OCI-LY7 (cell line): Measurements from ENCODE around the gene DERL3. TPM values are rescaled to one million over a fixed set of nuclear protein-coding genes. Genes with fewer than 3 reads are reported as not detected.

ENCODE experiments used
- BruUV-seq: library from RNA; stranded (reverse); fragments of 400-500 nt; replicated peaks from 2 replicates; lab custom pipeline; 2021; lab: Mats Ljungman, UMichigan
- CTCF ChIA-PET: fragments of 300-600 bp; sonication (Branson Sonifier 250); formaldehyde crosslinking; loops from one replicate; lab custom pipeline; 2022; ENCODE audit warnings: antibody characterized with exemption; ENCODE audit not compliant: unreplicated experiment; lab: Charles Lee
- POLR2A ChIA-PET: fragments of 300-600 bp; sonication (Branson Sonifier 250); formaldehyde crosslinking; loops from one replicate; lab custom pipeline; 2022; ENCODE audit warnings: antibody characterized with exemption; lab: Charles Lee
- DNase-seq: peaks from one replicate; pipeline ENCODE4 v3.0.0-alpha.2; 2015; ENCODE audit warnings: low spot score
- H2AFZ ChIP-seq: fragments of 200-600 bp; sonication (generic), shearing (Covaris generic); 2 replicates; pipeline ENCODE4 v1.6.1; 2014; ENCODE audit warnings: mild to moderate bottlenecking, antibody characterized with exemption, low read length, moderate library complexity
- H3K27ac ChIP-seq: fragments of 200-600 bp; sonication (generic); 2 replicates; pipeline ENCODE4 v1.5.1; 2014; ENCODE audit warnings: mixed run types, low read depth, mild to moderate bottlenecking, moderate library complexity, low read length, inconsistent platforms; ENCODE audit not compliant: poor library complexity, severe bottlenecking
- H3K36me3 ChIP-seq: fragments of 200-600 bp; sonication (generic); 2 replicates; pipeline ENCODE4 v1.6.1; 2014; ENCODE audit warnings: mild to moderate bottlenecking, antibody characterized with exemption, low read length, moderate library complexity, mixed read lengths; ENCODE audit not compliant: insufficient read depth
- H3K4me1 ChIP-seq: fragments of 200-600 bp; sonication (generic); 2 replicates; pipeline ENCODE4 v1.5.1; 2014; ENCODE audit warnings: mild to moderate bottlenecking, low read length; ENCODE audit not compliant: insufficient read depth, poor library complexity, severe bottlenecking
- H3K4me2 ChIP-seq: fragments of 200-600 bp; sonication (generic); 2 replicates; pipeline ENCODE4 v1.6.1; 2014; ENCODE audit warnings: mild to moderate bottlenecking, low read length
- H3K4me3 ChIP-seq: fragments of 200-600 bp; sonication (generic); 2 replicates; pipeline ENCODE4 v1.5.1; 2014; ENCODE audit warnings: mild to moderate bottlenecking, low read depth, low read length; ENCODE audit not compliant: poor library complexity, severe bottlenecking
- H3K79me2 ChIP-seq: fragments of 200-600 bp; sonication (generic); 2 replicates; pipeline ENCODE4 v1.6.1; 2016; ENCODE audit warnings: low read depth, mild to moderate bottlenecking, low read length, moderate library complexity, mixed read lengths; ENCODE audit not compliant: insufficient read depth
- H3K9me2 ChIP-seq: fragments of 200-600 bp; sonication (generic); 2 replicates; pipeline ENCODE4 v1.6.1; 2016; ENCODE audit warnings: mild to moderate bottlenecking, low read length, mixed read lengths; ENCODE audit not compliant: insufficient read depth
- H3K9me3 ChIP-seq: fragments of 200-600 bp; sonication (generic); 2 replicates; pipeline ENCODE4 v1.6.1; 2014; ENCODE audit warnings: mild to moderate bottlenecking, mixed run types, low read length, mixed read lengths
- H4K20me1 ChIP-seq: fragments of 200-600 bp; sonication (generic); 2 replicates; pipeline ENCODE4 v1.6.1; 2014; ENCODE audit warnings: mild to moderate bottlenecking, antibody characterized with exemption, low read length, moderate library complexity, mixed read lengths; ENCODE audit not compliant: insufficient read depth
- EZH2phosphoT487 ChIP-seq: fragments of 200-600 bp; sonication (generic); IDR thresholded peaks from 2 replicates; pipeline ENCODE4 v1.6.1; 2018; ENCODE audit warnings: low read depth, borderline replicate concordance, mild to moderate bottlenecking, mixed run types, antibody characterized with exemption, low read length, moderate library complexity, mixed read lengths
- intact Hi-C: fragments of 100-400 bp; cut with micrococcal nuclease; formaldehyde crosslinking; loops from one replicate; pipeline ENCODE4 v1.10.0; 2022; ENCODE audit not compliant: unreplicated experiment
- total RNA-seq, 2 experiments: library from RNA; depleted of rRNA in 1 of 2; stranded (reverse); fragments of >200 nt in 1 of 2; shearing (Covaris generic) in 1 of 2; gene quantifications; 2 replicates each; pipeline ENCODE4 v1.2.3, GENCODE V29; 2014 to 2022
- TF ChIP-seq, protein P1 (sequence below): fragments of 200-600 bp; sonication (generic); conservative IDR thresholded peaks from 2 replicates; pipeline ENCODE4 v1.5.1; 2014; ENCODE audit warnings: mild to moderate bottlenecking, antibody characterized with exemption, low read length, moderate library complexity, mixed read lengths

DERL3 gene
- total RNA-seq, 2 experiments from 2014 or later = 44.6 to 52.1 TPM

DNA sequence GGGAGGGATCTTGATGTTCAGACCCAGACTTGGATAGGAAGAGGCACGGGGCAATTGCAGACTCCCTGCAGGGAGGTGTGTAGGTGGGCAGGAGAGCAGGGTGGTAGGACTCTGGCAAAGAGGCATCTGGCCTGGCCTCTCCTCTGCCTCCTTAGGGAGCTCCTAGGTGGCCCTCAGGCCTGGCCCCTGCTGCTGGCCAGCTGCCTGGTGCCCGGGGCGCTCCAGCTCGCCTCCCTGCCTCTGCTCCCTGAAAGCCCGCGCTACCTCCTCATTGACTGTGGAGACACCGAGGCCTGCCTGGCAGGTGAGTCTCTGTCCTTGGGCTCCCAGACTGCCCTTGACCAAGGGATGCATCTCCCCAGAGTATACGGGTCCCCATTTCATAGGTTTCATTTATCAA lies 38.8 kb upstream of the DERL3 start:
- no TSS peak for BruUV-seq
- no peak for DNase-seq
- H3K9me3 ChIP-seq = no peaks in the 10 kb centered on the region
- H3K79me2 ChIP-seq = no peaks in the 10 kb centered on the region
- TF ChIP-seq EZH2phosphoT487 = no peak
- TF ChIP-seq, protein P1, sequence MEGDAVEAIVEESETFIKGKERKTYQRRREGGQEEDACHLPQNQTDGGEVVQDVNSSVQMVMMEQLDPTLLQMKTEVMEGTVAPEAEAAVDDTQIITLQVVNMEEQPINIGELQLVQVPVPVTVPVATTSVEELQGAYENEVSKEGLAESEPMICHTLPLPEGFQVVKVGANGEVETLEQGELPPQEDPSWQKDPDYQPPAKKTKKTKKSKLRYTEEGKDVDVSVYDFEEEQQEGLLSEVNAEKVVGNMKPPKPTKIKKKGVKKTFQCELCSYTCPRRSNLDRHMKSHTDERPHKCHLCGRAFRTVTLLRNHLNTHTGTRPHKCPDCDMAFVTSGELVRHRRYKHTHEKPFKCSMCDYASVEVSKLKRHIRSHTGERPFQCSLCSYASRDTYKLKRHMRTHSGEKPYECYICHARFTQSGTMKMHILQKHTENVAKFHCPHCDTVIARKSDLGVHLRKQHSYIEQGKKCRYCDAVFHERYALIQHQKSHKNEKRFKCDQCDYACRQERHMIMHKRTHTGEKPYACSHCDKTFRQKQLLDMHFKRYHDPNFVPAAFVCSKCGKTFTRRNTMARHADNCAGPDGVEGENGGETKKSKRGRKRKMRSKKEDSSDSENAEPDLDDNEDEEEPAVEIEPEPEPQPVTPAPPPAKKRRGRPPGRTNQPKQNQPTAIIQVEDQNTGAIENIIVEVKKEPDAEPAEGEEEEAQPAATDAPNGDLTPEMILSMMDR = no peak
- H2AFZ ChIP-seq = no peak overlapping the region
- no peak overlapping the region for H3K27ac ChIP-seq
- peaks cover 36% of the 10 kb centered on the region; the same call in 1 of the 2 replicates for H3K36me3 ChIP-seq
- no peaks in the 10 kb centered on the region for H4K20me1 ChIP-seq
- ChIA-PET CTCF (no interaction called here), POLR2A (no interaction called here)
- intact Hi-C loops = no loop called here
- no peaks in the 10 kb centered on the region for H3K9me2 ChIP-seq
- no peak overlapping the region for H3K4me3 ChIP-seq
- H3K4me2 ChIP-seq = no peak overlapping the region
- peaks cover 10% of the 10 kb centered on the region for H3K4me1 ChIP-seq

DNA sequence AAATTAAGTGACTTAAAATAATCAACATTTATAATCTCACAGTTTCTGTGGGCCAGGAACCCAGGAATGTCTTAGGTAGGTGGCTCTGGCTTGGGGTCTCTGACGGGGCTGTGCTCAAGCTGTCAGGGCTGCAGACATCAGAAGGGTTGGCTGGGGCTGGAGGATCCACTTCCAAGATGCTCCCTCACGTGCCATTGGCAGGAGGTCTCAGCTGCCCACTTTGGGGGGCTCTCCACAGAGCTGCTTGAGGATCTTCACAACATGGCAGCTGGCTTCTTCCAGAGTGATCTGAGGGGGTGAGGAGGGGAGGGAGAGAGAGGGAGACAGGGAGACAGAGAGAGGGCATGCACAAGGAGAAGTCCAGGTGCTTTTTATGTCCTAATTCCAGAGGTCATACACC lies 37.0 kb upstream of the DERL3 start:
- Histone ChIP-seq H3K79me2 (no peaks in the 10 kb centered on the region), H4K20me1 (no peaks in the 10 kb centered on the region), H3K9me3 (no peaks in the 10 kb centered on the region), H2AFZ (no peak overlapping the region), H3K27ac (no peak overlapping the region), H3K4me3 (no peak overlapping the region), H3K9me2 (no peaks in the 10 kb centered on the region), H3K36me3 (peaks cover 36% of the 10 kb centered on the region; the same call in 1 of the 2 replicates), H3K4me1 (peaks cover 10% of the 10 kb centered on the region), H3K4me2 (no peak overlapping the region)
- TF ChIP-seq EZH2phosphoT487 = no peak
- TF ChIP-seq, protein P1 = no peak
- ChIA-PET CTCF (no interaction called here), POLR2A (interaction anchor here (1.0 kb wide), 1 partner anchor 10 kb away, joined by 3 read pairs; no protein-coding TSS in a partner anchor)
- DNase-seq = no peak
- intact Hi-C loops = no loop called here
- BruUV-seq = no TSS peak

DNA sequence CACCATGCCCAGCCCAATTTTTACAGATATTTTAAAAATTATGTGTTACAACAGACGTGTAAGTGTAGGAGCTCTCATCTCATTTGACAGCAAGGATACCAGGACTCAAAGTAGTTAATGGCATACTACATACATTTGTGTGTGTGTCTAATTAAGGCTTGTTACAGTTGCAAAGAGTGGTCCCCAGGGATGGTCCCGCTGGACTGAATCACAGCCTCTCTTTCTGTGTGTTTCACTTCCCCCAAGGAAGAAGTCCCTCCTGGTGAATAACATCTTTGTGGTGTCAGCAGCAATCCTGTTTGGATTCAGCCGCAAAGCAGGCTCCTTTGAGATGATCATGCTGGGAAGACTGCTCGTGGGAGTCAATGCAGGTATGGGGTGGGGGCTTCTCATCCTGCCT lies 36.1 kb upstream of the DERL3 start:
- no peak for DNase-seq
- intact Hi-C loops = no loop called here
- Histone ChIP-seq H2AFZ (no peak overlapping the region), H3K4me2 (no peak overlapping the region), H3K9me2 (no peaks in the 10 kb centered on the region), H3K79me2 (no peaks in the 10 kb centered on the region), H3K27ac (no peak overlapping the region), H3K9me3 (no peaks in the 10 kb centered on the region), H3K4me1 (peaks cover 10% of the 10 kb centered on the region), H4K20me1 (no peaks in the 10 kb centered on the region), H3K4me3 (no peak overlapping the region), H3K36me3 (peaks cover 42% of the 10 kb centered on the region)
- ChIA-PET CTCF (no interaction called here), POLR2A (interaction anchor here (1.0 kb wide), 1 partner anchor 9 kb away, joined by 3 read pairs; no protein-coding TSS in a partner anchor)
- no TSS peak for BruUV-seq
- TF ChIP-seq EZH2phosphoT487 = no peak
